HUES48 (cell line): ENCODE data around the gene ISM1.
"Not testable (repeated sequence)": the region's sequence is repeated elsewhere in the genome, so short reads cannot be mapped to it uniquely, and the experiment has no call there.

Experiments
- H3K27ac ChIP-seq: one replicate; pipeline ENCODE4 v1.7.0; 2013; ENCODE audit warnings: low read depth, low read length, inconsistent platforms
- H3K27me3 ChIP-seq: 2 replicates; pipeline ENCODE4 v1.6.1; 2013; ENCODE audit warnings: mild to moderate bottlenecking, low read length; ENCODE audit not compliant: control insufficient read depth, insufficient read depth
- H3K36me3 ChIP-seq: 2 replicates; pipeline ENCODE4 v1.6.1; 2013; ENCODE audit warnings: low read length; ENCODE audit not compliant: control insufficient read depth, insufficient read depth
- H3K4me1 ChIP-seq: 2 replicates; pipeline ENCODE4 v1.6.1; 2013; ENCODE audit warnings: mild to moderate bottlenecking, low read length; ENCODE audit not compliant: control insufficient read depth, insufficient read depth
- H3K4me3 ChIP-seq: 2 replicates; pipeline ENCODE4 v1.5.1; 2013; ENCODE audit warnings: mild to moderate bottlenecking, low read depth, low read length
- H3K9ac ChIP-seq: 2 replicates; pipeline ENCODE4 v1.6.1; 2013; ENCODE audit warnings: mild to moderate bottlenecking, low read depth, low read length, moderate library complexity
- H3K9me3 ChIP-seq: 2 replicates; pipeline ENCODE4 v1.6.1; 2013; ENCODE audit warnings: low read length; ENCODE audit not compliant: control insufficient read depth, insufficient read depth

The ISM1 gene

GRCh38 chr20:13221673-13222318 lies 722 bp downstream of the ISM1 start:
- no peaks in the 10 kb centered on the region for H3K9me3 ChIP-seq
- H3K4me3 ChIP-seq, result peak overlapping the region; percentile 78
- H3K4me1 ChIP-seq, result peaks cover 14% of the 10 kb centered on the region; the same call in 1 of the 2 replicates
- H3K27ac ChIP-seq, result no peak overlapping the region
- peaks cover 65% of the 10 kb centered on the region for H3K27me3 ChIP-seq
- no peaks in the 10 kb centered on the region for H3K36me3 ChIP-seq
- H3K9ac ChIP-seq, result no peak overlapping the region

GRCh38 chr20:13222319-13222716 lies 1.2 kb downstream of the ISM1 start:
- H3K27me3 ChIP-seq, result peaks cover 61% of the 10 kb centered on the region
- peaks cover 14% of the 10 kb centered on the region; the same call in 1 of the 2 replicates for H3K4me1 ChIP-seq
- H3K36me3 ChIP-seq, result no peaks in the 10 kb centered on the region
- no peaks in the 10 kb centered on the region for H3K9me3 ChIP-seq
- H3K4me3 ChIP-seq, result peak overlapping the region; percentile 78
- no peak overlapping the region for H3K27ac ChIP-seq
- no peak overlapping the region for H3K9ac ChIP-seq

- H3K4me1 ChIP-seq, result peaks cover 11% of the 10 kb centered on the region; the same call in 1 of the 2 replicates
- H3K27me3 ChIP-seq, result peaks cover 45% of the 10 kb centered on the region
- H3K9ac ChIP-seq, result no peak overlapping the region
- no peak overlapping the region for H3K4me3 ChIP-seq
- H3K9me3 ChIP-seq, result no peaks in the 10 kb centered on the region
- H3K36me3 ChIP-seq, result no peaks in the 10 kb centered on the region
- H3K27ac ChIP-seq, result no peak overlapping the region
Observed at GRCh38 chr20:13223736-13224520, 2.9 kb downstream of the ISM1 start.

GRCh38 chr20:13226367-13226766 lies 5.3 kb downstream of the ISM1 start:
- H3K4me1 ChIP-seq, result peaks cover 17% of the 10 kb centered on the region; the same call in 1 of the 2 replicates
- no peak overlapping the region for H3K4me3 ChIP-seq
- H3K36me3 ChIP-seq, result no peaks in the 10 kb centered on the region
- no peak overlapping the region for H3K9ac ChIP-seq
- no peak overlapping the region for H3K27ac ChIP-seq
- H3K9me3 ChIP-seq, result no peaks in the 10 kb centered on the region
- peaks cover 24% of the 10 kb centered on the region for H3K27me3 ChIP-seq

GRCh38 chr20:13228771-13229170 lies 7.7 kb downstream of the ISM1 start:
- no peak overlapping the region for H3K27ac ChIP-seq
- H3K4me1 ChIP-seq, result peaks cover 13% of the 10 kb centered on the region; the same call in 1 of the 2 replicates
- no peak overlapping the region for H3K4me3 ChIP-seq
- no peaks in the 10 kb centered on the region for H3K36me3 ChIP-seq
- H3K9ac ChIP-seq, result no peak overlapping the region
- H3K27me3 ChIP-seq, result peaks cover 6% of the 10 kb centered on the region
- no peaks in the 10 kb centered on the region for H3K9me3 ChIP-seq

GRCh38 chr20:13229538-13229937 lies 8.5 kb downstream of the ISM1 start:
- Histone ChIP-seq H3K36me3 (no peaks in the 10 kb centered on the region), H3K27ac (no peak overlapping the region), H3K27me3 (no peaks in the 10 kb centered on the region), H3K9me3 (no peaks in the 10 kb centered on the region), H3K9ac (no peak overlapping the region), H3K4me1 (peaks cover 13% of the 10 kb centered on the region; the same call in 1 of the 2 replicates), H3K4me3 (no peak overlapping the region)

GRCh38 chr20:13231031-13231752 lies 10.1 kb downstream of the ISM1 start:
- no peaks in the 10 kb centered on the region for H3K9me3 ChIP-seq
- no peaks in the 10 kb centered on the region for H3K27me3 ChIP-seq
- peaks cover 13% of the 10 kb centered on the region; the same call in 1 of the 2 replicates for H3K4me1 ChIP-seq
- H3K4me3 ChIP-seq, result no peak overlapping the region
- H3K36me3 ChIP-seq, result no peaks in the 10 kb centered on the region
- H3K9ac ChIP-seq, result no peak overlapping the region
- H3K27ac ChIP-seq, result no peak overlapping the region

- peaks cover 21% of the 10 kb centered on the region for H3K4me1 ChIP-seq
- no peaks in the 10 kb centered on the region for H3K36me3 ChIP-seq
- no peak overlapping the region for H3K9ac ChIP-seq
- no peak overlapping the region for H3K4me3 ChIP-seq
- no peaks in the 10 kb centered on the region for H3K27me3 ChIP-seq
- H3K27ac ChIP-seq, result no peak overlapping the region
- H3K9me3 ChIP-seq, result no peaks in the 10 kb centered on the region
Observed at GRCh38 chr20:13232999-13233398, 11.9 kb downstream of the ISM1 start.

GRCh38 chr20:13234961-13235360 lies 13.9 kb downstream of the ISM1 start:
- Histone ChIP-seq H3K27me3 (no peaks in the 10 kb centered on the region), H3K4me1 (peaks cover 23% of the 10 kb centered on the region), H3K9ac (no peak overlapping the region), H3K27ac (no peak overlapping the region), H3K9me3 (no peaks in the 10 kb centered on the region), H3K4me3 (no peak overlapping the region), H3K36me3 (no peaks in the 10 kb centered on the region)

- not testable (repeated sequence) for H3K27me3 ChIP-seq, H3K36me3 ChIP-seq
Observed at GRCh38 chr20:13236360-13236759, 15.3 kb downstream of the ISM1 start.

More at GRCh38 chr20:13236360-13236759, 15.3 kb downstream of the ISM1 start:
- H3K27ac ChIP-seq, H3K4me3 ChIP-seq, H3K9ac ChIP-seq, H3K9me3 ChIP-seq: not testable (repeated sequence)
- peaks cover 11% of the 10 kb centered on the region for H3K4me1 ChIP-seq
